Astrocyte of the cerebellum (primary cell): Measurements from ENCODE around the gene P2RY2.
"Not testable (repeated sequence)": the region's sequence is repeated elsewhere in the genome, so short reads cannot be mapped to it uniquely, and the experiment has no call there.

ENCODE experiments used
- DNase-seq: peaks from one replicate; pipeline ENCODE4 v3.0.0-alpha.2; 2011; ENCODE audit warnings: low read depth
- H3K4me3 ChIP-seq: 2 replicates; pipeline ENCODE4 v1.5.1; 2011; ENCODE audit warnings: mild to moderate bottlenecking, low read depth, low read length, moderate library complexity
- in situ Hi-C: cut with HindIII; loops from 2 replicates; pipeline ENCODE4 v1.10.0; 2017; ENCODE audit warnings: low sequenced_read_pairs
- TF ChIP-seq, protein P1 (sequence below): IDR thresholded peaks from 2 replicates; pipeline ENCODE4 v1.5.1; 2012; ENCODE audit warnings: low read length, low read depth, moderate library complexity, mild to moderate bottlenecking; ENCODE audit errors: missing control alignments

The P2RY2 gene

GRCh38 chr11:73269459-73270015 is 51.5 kb downstream of the P2RY2 start:
- in situ Hi-C loops: loop anchor here (5.0 kb wide), 1 partner anchor 47 kb away; no protein-coding TSS in a partner anchor
- H3K4me3 ChIP-seq: no peak overlapping the region
- TF ChIP-seq, protein P1, sequence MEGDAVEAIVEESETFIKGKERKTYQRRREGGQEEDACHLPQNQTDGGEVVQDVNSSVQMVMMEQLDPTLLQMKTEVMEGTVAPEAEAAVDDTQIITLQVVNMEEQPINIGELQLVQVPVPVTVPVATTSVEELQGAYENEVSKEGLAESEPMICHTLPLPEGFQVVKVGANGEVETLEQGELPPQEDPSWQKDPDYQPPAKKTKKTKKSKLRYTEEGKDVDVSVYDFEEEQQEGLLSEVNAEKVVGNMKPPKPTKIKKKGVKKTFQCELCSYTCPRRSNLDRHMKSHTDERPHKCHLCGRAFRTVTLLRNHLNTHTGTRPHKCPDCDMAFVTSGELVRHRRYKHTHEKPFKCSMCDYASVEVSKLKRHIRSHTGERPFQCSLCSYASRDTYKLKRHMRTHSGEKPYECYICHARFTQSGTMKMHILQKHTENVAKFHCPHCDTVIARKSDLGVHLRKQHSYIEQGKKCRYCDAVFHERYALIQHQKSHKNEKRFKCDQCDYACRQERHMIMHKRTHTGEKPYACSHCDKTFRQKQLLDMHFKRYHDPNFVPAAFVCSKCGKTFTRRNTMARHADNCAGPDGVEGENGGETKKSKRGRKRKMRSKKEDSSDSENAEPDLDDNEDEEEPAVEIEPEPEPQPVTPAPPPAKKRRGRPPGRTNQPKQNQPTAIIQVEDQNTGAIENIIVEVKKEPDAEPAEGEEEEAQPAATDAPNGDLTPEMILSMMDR: no peak
- DNase-seq: no peak

DNA sequence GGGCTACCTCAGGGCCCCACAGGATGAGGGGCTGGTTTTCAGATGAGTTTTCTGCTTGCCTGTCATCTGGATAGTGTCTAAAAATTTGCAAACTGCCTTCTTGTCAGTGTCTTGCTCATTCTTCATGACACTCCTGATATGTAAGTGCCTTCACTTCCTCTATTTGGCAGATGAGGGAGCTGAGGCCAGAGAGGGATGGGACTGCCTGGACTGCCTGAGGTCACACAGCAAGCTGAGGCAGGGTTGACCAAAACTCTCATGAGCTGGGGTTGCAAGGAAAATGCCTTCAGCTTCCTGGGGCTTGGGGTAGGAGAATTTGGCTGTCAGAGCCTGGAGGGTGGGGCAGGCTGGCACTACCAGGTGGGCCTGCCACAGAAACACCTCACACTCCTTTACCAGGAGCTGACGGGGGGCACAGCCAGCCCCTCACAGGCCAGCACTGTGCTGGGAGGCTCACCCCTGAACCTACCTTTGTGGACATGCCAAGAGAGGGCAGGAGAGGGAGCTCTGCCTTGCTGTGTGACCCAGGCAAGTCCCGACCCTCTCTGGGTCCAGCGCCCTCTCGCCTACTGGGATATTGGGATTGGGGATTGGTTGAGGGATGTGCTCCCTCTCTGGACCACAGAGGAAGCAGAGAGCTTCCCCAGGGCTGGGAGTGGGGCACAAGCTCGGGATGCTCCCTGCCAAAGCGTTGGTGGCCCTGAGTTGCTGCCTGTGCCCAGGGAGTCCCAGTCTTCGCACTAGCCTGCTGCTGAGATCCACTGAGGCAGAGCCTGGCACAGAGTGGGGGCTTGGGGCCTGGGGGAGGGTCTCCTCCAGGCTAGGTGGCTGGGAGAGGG is 52.2 kb downstream of the P2RY2 start:
- TF ChIP-seq, protein P1: no peak
- no peak overlapping the region for H3K4me3 ChIP-seq
- no peak for DNase-seq
- in situ Hi-C loops: no loop called here

DNA sequence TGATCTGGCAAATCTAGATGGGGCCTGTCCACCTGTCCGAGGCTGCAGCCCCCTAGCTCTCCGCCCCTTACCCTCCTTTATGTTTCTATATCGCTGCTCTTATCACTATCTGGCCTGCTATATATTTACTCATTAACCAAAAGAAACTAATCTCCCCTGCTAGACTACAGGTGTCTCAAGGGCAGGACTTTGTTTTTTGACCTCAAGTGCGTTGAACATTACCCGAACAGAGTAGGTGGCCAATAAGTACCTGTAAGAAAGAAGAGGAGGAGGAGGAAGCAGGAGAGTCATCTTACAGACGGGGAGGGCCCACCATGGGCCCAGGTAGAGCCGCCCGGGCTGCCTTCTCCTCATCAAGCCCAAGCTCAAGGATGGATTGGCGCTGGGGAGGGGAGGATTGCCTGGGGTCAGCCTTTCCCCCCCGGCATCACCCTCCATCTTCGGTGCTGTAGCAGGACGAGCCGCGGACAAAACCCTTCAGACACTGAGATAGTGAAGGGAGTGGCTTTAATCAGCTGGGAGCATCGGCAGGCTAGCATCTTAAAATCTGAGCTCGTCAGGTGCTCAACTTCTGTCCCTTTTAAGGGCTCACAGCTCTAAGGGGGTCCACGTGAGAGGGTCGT is 52.9 kb downstream of the P2RY2 start:
- DNase-seq: no peak
- TF ChIP-seq, protein P1: no peak
- in situ Hi-C loops: no loop called here
- H3K4me3 ChIP-seq: no peak overlapping the region

- DNase-seq, H3K4me3 ChIP-seq, in situ Hi-C loops: not testable (repeated sequence)
Observed at GRCh38 chr11:73271478-73271865, 53.4 kb downstream of the P2RY2 start.

DNA sequence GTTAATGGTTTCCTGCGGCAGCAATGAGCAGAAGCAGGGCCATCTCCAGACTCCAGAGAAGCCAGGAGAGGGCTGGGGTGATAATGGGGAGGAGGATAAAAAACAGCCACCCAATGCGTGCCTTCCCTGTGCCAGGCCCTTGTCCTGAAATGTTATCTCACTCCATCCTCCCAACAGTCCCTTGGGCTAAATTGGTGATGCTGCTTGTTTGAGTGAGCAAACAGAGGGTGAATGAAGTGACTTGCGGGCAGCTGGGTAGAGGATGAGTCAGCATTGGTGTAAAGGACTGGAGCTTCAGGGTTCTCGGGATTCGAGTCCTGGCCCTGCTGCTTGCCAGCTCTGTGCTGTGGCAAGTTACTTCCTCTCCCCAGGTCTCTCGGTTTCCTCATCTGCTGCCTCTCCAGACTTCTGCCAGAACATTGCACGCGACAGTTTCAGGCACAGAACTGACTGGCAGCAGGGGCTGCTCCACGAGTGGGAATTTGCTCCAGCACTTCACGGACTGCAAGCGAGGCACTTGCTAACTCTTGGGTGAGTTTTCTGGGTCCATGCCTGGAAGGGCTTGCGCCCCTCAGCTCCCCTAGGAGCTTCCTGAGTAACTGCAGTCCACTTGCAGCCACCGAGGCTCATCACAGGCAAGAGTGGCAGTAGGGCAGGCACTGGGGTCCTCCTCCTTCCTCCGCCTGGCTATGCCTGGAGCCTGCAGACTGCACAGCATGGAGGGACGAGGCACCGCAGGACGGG is 54.0 kb downstream of the P2RY2 start, which contains the start of gene P2RY6:
P2RY6 (plus strand) TSS at position 403 of the 744 bp plus-strand sequence. CDS start 24,181 bp downstream, outside the sequence.
- DNase-seq: no peak
- TF ChIP-seq, protein P1: no peak
- in situ Hi-C loops: no loop called here
- no peak within 1 kb of the TSS for H3K4me3 ChIP-seq

DNA sequence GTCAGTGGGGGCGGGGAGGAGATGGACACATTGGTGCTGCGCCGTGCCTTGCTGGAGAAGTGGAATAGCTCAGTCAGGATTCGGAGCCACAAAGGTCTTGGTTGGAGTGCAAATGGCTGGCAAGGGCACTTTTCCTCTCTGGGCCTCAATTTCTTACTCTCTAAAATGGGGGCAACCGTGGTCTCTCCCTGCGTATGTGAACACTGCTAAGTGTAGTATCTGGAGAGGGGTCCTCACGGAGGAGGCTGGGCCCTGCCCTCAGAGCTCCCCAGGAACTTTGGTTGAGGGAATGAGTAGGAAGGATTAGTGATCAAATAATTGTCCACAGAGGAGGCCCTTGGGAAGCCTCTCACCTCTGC is 54.6 kb downstream of the P2RY2 start:
- no peak overlapping the region for H3K4me3 ChIP-seq
- no peak for DNase-seq
- TF ChIP-seq, protein P1: no peak
- in situ Hi-C loops: no loop called here
